Measurements from ENCODE around the gene LDLRAD1.
"Not testable (repeated sequence)": the region's sequence is repeated elsewhere in the genome, so short reads cannot be mapped to it uniquely, and the experiment has no call there.

GRCh38 chr1:54024811-54025210, 6.8 kb upstream of the LDLRAD1 start:
- not testable (repeated sequence) for TF ChIP-seq CTCF, POLR2A, EP300 (IDR thresholded peaks at IDR 0.05)
